HCT116 (cell line): Measurements from ENCODE around the gene AASS.

ENCODE experiments used
- POLR2AphosphoS5 ChIP-seq: IDR thresholded peaks from 2 replicates; pipeline ENCODE4 v1.6.1; 2011; ENCODE audit warnings: mild to moderate bottlenecking, low read depth, low read length, moderate library complexity
- SP1 ChIP-seq: IDR thresholded peaks from 2 replicates; pipeline ENCODE4 v1.6.1; 2012; ENCODE audit warnings: low read depth
- TF ChIP-seq, protein P1 (sequence below), 3 experiments: fragments of 200-600 bp in 1 of 3; sonication (generic) in 1 of 3; IDR thresholded peaks in 2 of 3; conservative IDR thresholded peaks in 1 of 3; 2 replicates each; pipeline ENCODE4 v1.5.1; 2012 to 2017; ENCODE audit warnings: low read depth in 2 of 3, low read length in 2 of 3, antibody characterized with exemption in 1 of 3, borderline replicate concordance in 1 of 3, control low read depth in 1 of 3, mild to moderate bottlenecking in 1 of 3, mixed read lengths in 1 of 3, mixed run types in 1 of 3, moderate library complexity in 1 of 3; ENCODE audit not compliant: insufficient read depth in 1 of 3
- TF ChIP-seq, protein P2 (sequence below): IDR thresholded peaks from 2 replicates; pipeline ENCODE4 v1.6.1; 2011; ENCODE audit warnings: mild to moderate bottlenecking, low read length, moderate library complexity; ENCODE audit not compliant: insufficient replicate concordance; ENCODE audit errors: extremely low read depth

DNA sequence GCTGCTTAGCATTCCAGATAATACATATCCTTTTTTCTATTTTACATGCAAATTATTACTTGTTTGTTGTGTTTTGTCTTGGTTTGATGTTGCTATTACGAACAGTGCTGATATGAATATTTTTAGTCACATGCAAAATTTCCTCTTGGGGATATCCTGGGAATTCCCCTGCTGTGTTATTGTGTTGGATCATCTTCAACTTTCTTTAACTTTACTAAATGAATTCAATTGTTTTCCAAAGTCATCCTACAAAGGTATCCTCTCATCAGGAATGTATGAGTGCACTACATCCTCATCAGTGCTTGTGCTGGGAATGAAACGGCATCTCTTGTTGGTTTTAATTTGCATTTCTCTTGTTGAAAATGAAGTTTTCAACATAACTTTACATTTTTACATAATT lies 87.1 kb downstream of the AASS start:
- TF ChIP-seq, protein P1, sequence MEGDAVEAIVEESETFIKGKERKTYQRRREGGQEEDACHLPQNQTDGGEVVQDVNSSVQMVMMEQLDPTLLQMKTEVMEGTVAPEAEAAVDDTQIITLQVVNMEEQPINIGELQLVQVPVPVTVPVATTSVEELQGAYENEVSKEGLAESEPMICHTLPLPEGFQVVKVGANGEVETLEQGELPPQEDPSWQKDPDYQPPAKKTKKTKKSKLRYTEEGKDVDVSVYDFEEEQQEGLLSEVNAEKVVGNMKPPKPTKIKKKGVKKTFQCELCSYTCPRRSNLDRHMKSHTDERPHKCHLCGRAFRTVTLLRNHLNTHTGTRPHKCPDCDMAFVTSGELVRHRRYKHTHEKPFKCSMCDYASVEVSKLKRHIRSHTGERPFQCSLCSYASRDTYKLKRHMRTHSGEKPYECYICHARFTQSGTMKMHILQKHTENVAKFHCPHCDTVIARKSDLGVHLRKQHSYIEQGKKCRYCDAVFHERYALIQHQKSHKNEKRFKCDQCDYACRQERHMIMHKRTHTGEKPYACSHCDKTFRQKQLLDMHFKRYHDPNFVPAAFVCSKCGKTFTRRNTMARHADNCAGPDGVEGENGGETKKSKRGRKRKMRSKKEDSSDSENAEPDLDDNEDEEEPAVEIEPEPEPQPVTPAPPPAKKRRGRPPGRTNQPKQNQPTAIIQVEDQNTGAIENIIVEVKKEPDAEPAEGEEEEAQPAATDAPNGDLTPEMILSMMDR (IDR thresholded peaks at IDR 0.05 in 2 of 3, conservative IDR thresholded peaks at IDR 0.05 in 1 of 3; ENCODE audit: borderline replicate concordance in 1 of 3, insufficient read depth in 1 of 3, low read depth in 2 of 3, low read length in 2 of 3), result no peak
- no peak for TF ChIP-seq POLR2AphosphoS5
- TF ChIP-seq, protein P2, sequence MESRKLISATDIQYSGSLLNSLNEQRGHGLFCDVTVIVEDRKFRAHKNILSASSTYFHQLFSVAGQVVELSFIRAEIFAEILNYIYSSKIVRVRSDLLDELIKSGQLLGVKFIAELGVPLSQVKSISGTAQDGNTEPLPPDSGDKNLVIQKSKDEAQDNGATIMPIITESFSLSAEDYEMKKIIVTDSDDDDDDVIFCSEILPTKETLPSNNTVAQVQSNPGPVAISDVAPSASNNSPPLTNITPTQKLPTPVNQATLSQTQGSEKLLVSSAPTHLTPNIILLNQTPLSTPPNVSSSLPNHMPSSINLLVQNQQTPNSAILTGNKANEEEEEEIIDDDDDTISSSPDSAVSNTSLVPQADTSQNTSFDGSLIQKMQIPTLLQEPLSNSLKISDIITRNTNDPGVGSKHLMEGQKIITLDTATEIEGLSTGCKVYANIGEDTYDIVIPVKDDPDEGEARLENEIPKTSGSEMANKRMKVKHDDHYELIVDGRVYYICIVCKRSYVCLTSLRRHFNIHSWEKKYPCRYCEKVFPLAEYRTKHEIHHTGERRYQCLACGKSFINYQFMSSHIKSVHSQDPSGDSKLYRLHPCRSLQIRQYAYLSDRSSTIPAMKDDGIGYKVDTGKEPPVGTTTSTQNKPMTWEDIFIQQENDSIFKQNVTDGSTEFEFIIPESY, result no peak
- TF ChIP-seq SP1, result no peak
